HEK293 (cell line): ENCODE data around the gene MED8.
A peak's percentile ranks its signal among the peaks of the same experiment; 100 is the strongest.

Experiments
- BCL11A ChIP-seq: fragments of 450-650 bp; formaldehyde crosslinking; IDR thresholded peaks from 2 replicates; pipeline ENCODE4 v1.5.1; 2016; ENCODE audit warnings: low read depth, missing biosample characterization, missing genetic modification characterization
- EGR2 ChIP-seq: fragments of 450-650 bp; formaldehyde crosslinking; IDR thresholded peaks from 2 replicates; pipeline ENCODE4 v1.5.1; 2016; ENCODE audit warnings: low read depth, missing biosample characterization, missing genetic modification characterization
- ZBTB17 ChIP-seq: fragments of 450-650 bp; formaldehyde crosslinking; IDR thresholded peaks from 2 replicates; pipeline ENCODE4 v1.5.1; 2016; ENCODE audit warnings: missing biosample characterization, missing genetic modification characterization
- ZNF549 ChIP-seq: fragments of 450-650 bp; IDR thresholded peaks from 2 replicates; pipeline ENCODE4 v1.5.1; 2018; ENCODE audit warnings: missing biosample characterization, missing genetic modification characterization, mild to moderate bottlenecking, inconsistent platforms, moderate library complexity

GRCh38 chr1:43349594-43350306 lies 39.9 kb downstream of the MED8 start:
- peak; percentile 60 for TF ChIP-seq ZBTB17 (tag by site-specific recombination)
- no peak for TF ChIP-seq EGR2
- no peak for TF ChIP-seq ZNF549 (tag by site-specific recombination)
- no peak for TF ChIP-seq BCL11A (tag by site-specific recombination)
